VCaP (cell line): ENCODE results near the gene CX3CL1.
"Not testable (repeated sequence)": the region's sequence is repeated elsewhere in the genome, so short reads cannot be mapped to it uniquely, and the experiment has no call there.

Experiments
- H3K27ac ChIP-seq: fragments of 450-650 bp; 2 replicates; pipeline ENCODE4 v1.5.1; 2017
- TF ChIP-seq, protein P1 (sequence below): fragments of 450-650 bp; conservative IDR thresholded peaks from 2 replicates; pipeline ENCODE4 v1.5.1; 2017; ENCODE audit warnings: mild to moderate bottlenecking, moderate library complexity

CX3CL1 gene

GRCh38 chr16:57392694-57393093 lies 20.4 kb downstream of the CX3CL1 start:
- H3K27ac ChIP-seq, result peak overlapping the region; percentile 34
- TF ChIP-seq, protein P1, sequence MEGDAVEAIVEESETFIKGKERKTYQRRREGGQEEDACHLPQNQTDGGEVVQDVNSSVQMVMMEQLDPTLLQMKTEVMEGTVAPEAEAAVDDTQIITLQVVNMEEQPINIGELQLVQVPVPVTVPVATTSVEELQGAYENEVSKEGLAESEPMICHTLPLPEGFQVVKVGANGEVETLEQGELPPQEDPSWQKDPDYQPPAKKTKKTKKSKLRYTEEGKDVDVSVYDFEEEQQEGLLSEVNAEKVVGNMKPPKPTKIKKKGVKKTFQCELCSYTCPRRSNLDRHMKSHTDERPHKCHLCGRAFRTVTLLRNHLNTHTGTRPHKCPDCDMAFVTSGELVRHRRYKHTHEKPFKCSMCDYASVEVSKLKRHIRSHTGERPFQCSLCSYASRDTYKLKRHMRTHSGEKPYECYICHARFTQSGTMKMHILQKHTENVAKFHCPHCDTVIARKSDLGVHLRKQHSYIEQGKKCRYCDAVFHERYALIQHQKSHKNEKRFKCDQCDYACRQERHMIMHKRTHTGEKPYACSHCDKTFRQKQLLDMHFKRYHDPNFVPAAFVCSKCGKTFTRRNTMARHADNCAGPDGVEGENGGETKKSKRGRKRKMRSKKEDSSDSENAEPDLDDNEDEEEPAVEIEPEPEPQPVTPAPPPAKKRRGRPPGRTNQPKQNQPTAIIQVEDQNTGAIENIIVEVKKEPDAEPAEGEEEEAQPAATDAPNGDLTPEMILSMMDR, result no peak

- H3K27ac ChIP-seq, result no peak overlapping the region
- TF ChIP-seq, protein P1, result no peak
Measured at GRCh38 chr16:57394444-57394843, 22.2 kb downstream of the CX3CL1 start.

GRCh38 chr16:57395026-57395425 lies 22.7 kb downstream of the CX3CL1 start:
- H3K27ac ChIP-seq, result no peak overlapping the region
- TF ChIP-seq, protein P1, result no peak

DNA sequence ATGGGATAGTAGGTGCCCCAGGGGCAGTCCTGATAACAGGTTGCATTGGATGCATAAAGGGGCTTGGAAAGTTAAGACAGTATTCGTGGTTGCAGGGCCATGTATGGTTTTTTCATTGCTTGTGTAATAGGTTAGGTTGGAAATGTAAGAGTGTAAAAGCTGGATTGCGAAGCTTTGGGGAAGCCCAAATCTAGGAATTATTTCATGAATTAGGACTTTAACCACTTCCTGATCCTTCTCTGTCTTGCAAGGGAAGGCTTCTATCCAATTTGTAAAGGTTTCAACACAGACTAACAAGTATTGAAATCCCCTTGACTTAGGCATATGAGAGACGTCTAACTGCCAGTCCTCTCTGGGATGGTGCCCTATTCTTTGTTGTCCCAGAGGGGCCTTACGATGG lies 24.5 kb downstream of the CX3CL1 start:
- no peak overlapping the region for H3K27ac ChIP-seq
- TF ChIP-seq, protein P1, result no peak

GRCh38 chr16:57397493-57397892 lies 25.2 kb downstream of the CX3CL1 start:
- H3K27ac ChIP-seq, result not testable (repeated sequence)

- TF ChIP-seq, protein P1, result no peak
- H3K27ac ChIP-seq, result no peak overlapping the region
Measured at GRCh38 chr16:57401943-57402640, 29.8 kb downstream of the CX3CL1 start.

DNA sequence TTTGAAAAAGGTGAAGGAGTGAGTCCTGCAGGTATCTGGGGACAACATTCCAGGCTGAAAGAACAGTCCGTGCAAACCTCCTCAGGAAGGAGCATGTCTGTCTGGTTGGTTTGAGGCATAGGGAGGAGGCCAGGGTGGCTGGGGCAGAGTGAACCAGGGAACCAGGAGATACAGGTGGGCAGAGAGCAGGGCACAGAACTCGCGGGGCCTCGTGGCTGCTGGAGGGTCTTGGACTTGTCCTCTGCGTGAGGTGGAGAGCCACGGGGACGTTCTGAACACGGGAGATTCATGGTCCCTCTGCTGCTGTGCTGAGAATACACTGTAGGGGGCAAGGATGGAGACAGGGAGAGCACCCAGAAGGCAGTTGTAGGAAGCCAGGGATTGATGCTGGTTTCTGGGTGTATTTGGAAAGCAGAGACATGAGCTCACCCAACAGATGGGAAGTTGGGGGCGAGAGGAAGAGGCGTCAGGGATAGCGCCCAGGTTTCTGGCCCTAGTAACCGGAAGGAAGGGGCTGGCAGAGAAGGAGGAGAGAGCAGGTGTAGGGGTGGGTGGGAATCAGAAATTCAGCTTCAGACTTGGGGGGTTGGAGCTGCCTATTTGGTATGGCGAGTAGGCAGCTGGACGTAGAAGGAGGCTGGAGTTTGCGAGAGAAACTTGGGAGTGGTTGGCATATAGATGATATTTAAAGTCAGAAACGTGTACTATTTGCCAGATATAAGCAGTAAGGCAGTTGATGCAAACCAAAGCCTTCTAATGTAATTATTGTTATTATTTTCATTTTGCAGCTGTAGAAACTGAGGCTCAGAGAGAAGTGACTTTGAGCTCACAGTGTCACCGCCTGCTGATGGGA lies 31.9 kb downstream of the CX3CL1 start, which contains the start of gene CCL17:
TSS of gene CCL17 (plus strand) at position 803 of the 853 bp plus-strand sequence. CDS start 9,166 bp downstream, outside the sequence.
- TF ChIP-seq, protein P1, result no peak
- no peak within 1 kb of the TSS for H3K27ac ChIP-seq

GRCh38 chr16:57405097-57405496 lies 32.8 kb downstream of the CX3CL1 start:
- H3K27ac ChIP-seq, result no peak overlapping the region
- TF ChIP-seq, protein P1, result no peak
